ENCODE data around the gene CLCF1. TPM values are rescaled to one million over a fixed set of nuclear protein-coding genes. Genes with fewer than 3 reads are reported as not detected.

The CLCF1 gene
- total and polyA plus RNA-seq, 10 of the 15 experiments (the other 5 are each of a cell fraction or from before 2014, with no cell fraction given), result 0.16 to 2.1 (median 0.63) TPM; not detected in 1

GRCh38 chr11:67356864-67357561 lies 16.4 kb downstream of the CLCF1 start (continued):
- TF ChIP-seq MAX (IDR thresholded peaks at IDR 0.05; ENCODE audit: low read depth, low read length) (no peak), SIX5 (IDR thresholded peaks at IDR 0.05; ENCODE audit: low read depth, low read length, severe bottlenecking) (no peak), EED (IDR thresholded peaks at IDR 0.05; ENCODE audit: low read depth) (0 out of 2 replicates have a peak, but pooled peaks have one; percentile 15), TBL1XR1 (IDR thresholded peaks at IDR 0.05; ENCODE audit: low read depth, low read length) (0 out of 2 replicates have a peak, but pooled peaks have one; percentile 40), PAX5 (IDR thresholded peaks at IDR 0.05; ENCODE audit: borderline replicate concordance, low read depth, low read length) (peak; percentile 25; the same call in 1 of the 2 replicates), BMI1 (IDR thresholded peaks at IDR 0.05; ENCODE audit: borderline replicate concordance) (no peak), STAT3 (IDR thresholded peaks at IDR 0.05; ENCODE audit: low read depth, low read length) (no peak), MXI1 (IDR thresholded peaks at IDR 0.05; ENCODE audit: low read depth, low read length) (0 out of 2 replicates have a peak, but pooled peaks have one; percentile 39), TAF1 (IDR thresholded peaks at IDR 0.05; ENCODE audit: borderline replicate concordance, low read depth, low read length) (no peak), SUZ12 (IDR thresholded peaks at IDR 0.05; ENCODE audit: unreplicated experiment) (no peak), NBN (IDR thresholded peaks at IDR 0.05) (peak; percentile 78), ELK1 (IDR thresholded peaks at IDR 0.05; ENCODE audit: low read depth, low read length) (0 out of 2 replicates have a peak, but pooled peaks have one; percentile 34), YY1 (IDR thresholded peaks at IDR 0.05; ENCODE audit: low read depth, low read length) (peak; percentile 85), GATAD2B (conservative IDR thresholded peaks at IDR 0.05; ENCODE audit: low read depth) (peak; percentile 30; the same call in 1 of the 2 replicates), RELB (IDR thresholded peaks at IDR 0.05; ENCODE audit: low read depth) (peak; percentile 59; the same call in 1 of the 2 replicates), MEF2A (IDR thresholded peaks at IDR 0.05; ENCODE audit: insufficient read depth, low read depth, low read length) (peak; percentile 46; the same call in 1 of the 2 replicates), HDGF (IDR thresholded peaks at IDR 0.05) (0 out of 2 replicates have a peak, but pooled peaks have one; percentile 18), CUX1 (IDR thresholded peaks at IDR 0.05; ENCODE audit: insufficient replicate concordance, low read depth, low read length) (no peak), IKZF1 (conservative IDR thresholded peaks at IDR 0.05) (peak; percentile 61), RB1 (IDR thresholded peaks at IDR 0.05; ENCODE audit: borderline replicate concordance) (peak; percentile 51; the same call in 1 of the 2 replicates), POLR2A (IDR thresholded peaks at IDR 0.05; ENCODE audit: low read depth, low read length) (no peak), BHLHE40 (IDR thresholded peaks at IDR 0.05; ENCODE audit: borderline replicate concordance in 1 of 2, low read depth in 2 of 2, low read length in 1 of 2) (peak in 1 of 2 experiments; percentile 49; a peak in 1 of 4 replicates), ZNF217 (IDR thresholded peaks at IDR 0.05) (no peak)
